ENCODE results near the gene SMARCAD1. TPM values are rescaled to one million over a fixed set of nuclear protein-coding genes. Genes with fewer than 3 reads are reported as not detected.

The SMARCAD1 gene
- total and polyA plus RNA-seq, 2 experiments from 2014 or later = 14.1 to 26.3 TPM

- WGBS, 2 experiments (ENCODE audit: low coverage in 1 of 2, low lambda C conversion rate in 2 of 2, missing lambda C conversion rate in 2 of 2) = 1 to 3% methylated on average over 5 of the region's 5 CpGs
- peak overlapping the region; percentile 99 for H3K9ac ChIP-seq
- no peaks in the 10 kb centered on the region for H3F3A ChIP-seq (ENCODE audit: insufficient read depth)
- H3K79me2 ChIP-seq (ENCODE audit: insufficient read depth) = peaks cover 57% of the 10 kb centered on the region
- TF ChIP-seq EZH2 (IDR thresholded peaks at IDR 0.05; ENCODE audit: insufficient read depth, poor library complexity, severe bottlenecking) (no peak), EZH2phosphoT487 (IDR thresholded peaks at IDR 0.05; ENCODE audit: insufficient read depth, low read depth) (no peak)
- H3K27me3 ChIP-seq (replicated peaks; ENCODE audit: insufficient read depth) = no peaks in the 10 kb centered on the region
- in situ Hi-C loops (cut with MboI) = no loop called here
- H3K36me3 ChIP-seq (ENCODE audit: low read depth) = peaks cover 20% of the 10 kb centered on the region
- peak overlapping the region; percentile 97 for H3K4me3 ChIP-seq
- H3K27ac ChIP-seq = peak overlapping the region; percentile 94
- H3K9me2 ChIP-seq (ENCODE audit: insufficient read depth) = no peaks in the 10 kb centered on the region
- peak overlapping the region; percentile 95 for H2AFZ ChIP-seq
- DNase-seq = peak; percentile 38
- no peaks in the 10 kb centered on the region for H4K20me1 ChIP-seq (ENCODE audit: insufficient read depth)
- peaks cover 19% of the 10 kb centered on the region for H3K4me1 ChIP-seq (ENCODE audit: insufficient read depth)
- peak overlapping the region; percentile 100 for H3K4me2 ChIP-seq (ENCODE audit: unreplicated experiment)
- no peaks in the 10 kb centered on the region for H3K9me3 ChIP-seq (ENCODE audit: low read depth)
Measured at GRCh38 chr4:94208266-94208665, 601 bp downstream of the SMARCAD1 start.

- Histone ChIP-seq H3K27me3 (replicated peaks; ENCODE audit: insufficient read depth) (no peaks in the 10 kb centered on the region), H3K79me2 (ENCODE audit: insufficient read depth) (peaks cover 63% of the 10 kb centered on the region), H3K27ac (no peak overlapping the region), H3K4me2 (ENCODE audit: unreplicated experiment) (peak overlapping the region; percentile 100), H2AFZ (no peak overlapping the region; the same call in 1 of the 2 replicates), H3K9me2 (ENCODE audit: insufficient read depth) (no peaks in the 10 kb centered on the region), H4K20me1 (ENCODE audit: insufficient read depth) (no peaks in the 10 kb centered on the region), H3K9ac (peak overlapping the region; percentile 99), H3K36me3 (ENCODE audit: low read depth) (peaks cover 25% of the 10 kb centered on the region), H3K4me3 (peak overlapping the region; percentile 97), H3K4me1 (ENCODE audit: insufficient read depth) (peaks cover 19% of the 10 kb centered on the region), H3K9me3 (ENCODE audit: low read depth) (no peaks in the 10 kb centered on the region), H3F3A (ENCODE audit: insufficient read depth) (no peaks in the 10 kb centered on the region)
- in situ Hi-C loops (cut with MboI) = no loop called here
- no peak for TF ChIP-seq EZH2phosphoT487 (IDR thresholded peaks at IDR 0.05; ENCODE audit: insufficient read depth, low read depth)
- TF ChIP-seq EZH2 (IDR thresholded peaks at IDR 0.05; ENCODE audit: insufficient read depth, poor library complexity, severe bottlenecking) = no peak
- peak; percentile 6 for DNase-seq
- 53 to 54% methylated on average over 1 of the region's 1 CpG for WGBS, 2 experiments (ENCODE audit: low coverage in 1 of 2, low lambda C conversion rate in 2 of 2, missing lambda C conversion rate in 2 of 2)
Measured at GRCh38 chr4:94208918-94209317, 1.3 kb downstream of the SMARCAD1 start.

GRCh38 chr4:94211861-94212260 is 4.2 kb downstream of the SMARCAD1 start:
- no peak overlapping the region for H2AFZ ChIP-seq
- TF ChIP-seq EZH2phosphoT487 (IDR thresholded peaks at IDR 0.05; ENCODE audit: insufficient read depth, low read depth) (no peak), EZH2 (IDR thresholded peaks at IDR 0.05; ENCODE audit: insufficient read depth, poor library complexity, severe bottlenecking) (no peak)
- in situ Hi-C loops (cut with MboI) = no loop called here
- 50% methylated on average over 2 of the region's 2 CpGs for WGBS, 2 experiments (ENCODE audit: low coverage in 1 of 2, low lambda C conversion rate in 2 of 2, missing lambda C conversion rate in 2 of 2)
- H3K27me3 ChIP-seq (replicated peaks; ENCODE audit: insufficient read depth) = no peaks in the 10 kb centered on the region
- no peaks in the 10 kb centered on the region for H4K20me1 ChIP-seq (ENCODE audit: insufficient read depth)
- DNase-seq = no peak
- no peaks in the 10 kb centered on the region for H3K9me2 ChIP-seq (ENCODE audit: insufficient read depth)
- no peak overlapping the region for H3K4me3 ChIP-seq
- peaks cover 91% of the 10 kb centered on the region for H3K79me2 ChIP-seq (ENCODE audit: insufficient read depth)
- no peak overlapping the region for H3K27ac ChIP-seq
- no peak overlapping the region for H3K9ac ChIP-seq
- peaks cover 31% of the 10 kb centered on the region for H3K36me3 ChIP-seq (ENCODE audit: low read depth)
- H3K4me2 ChIP-seq (ENCODE audit: unreplicated experiment) = no peak overlapping the region
- H3K4me1 ChIP-seq (ENCODE audit: insufficient read depth) = peaks cover 19% of the 10 kb centered on the region
- no peaks in the 10 kb centered on the region for H3F3A ChIP-seq (ENCODE audit: insufficient read depth)
- H3K9me3 ChIP-seq (ENCODE audit: low read depth) = no peaks in the 10 kb centered on the region

GRCh38 chr4:94214703-94215319 is 7.1 kb downstream of the SMARCAD1 start:
- Histone ChIP-seq H3F3A (ENCODE audit: insufficient read depth) (no peaks in the 10 kb centered on the region), H2AFZ (no peak overlapping the region), H3K36me3 (ENCODE audit: low read depth) (peaks cover 25% of the 10 kb centered on the region), H4K20me1 (ENCODE audit: insufficient read depth) (no peaks in the 10 kb centered on the region), H3K4me1 (ENCODE audit: insufficient read depth) (peaks cover 8% of the 10 kb centered on the region), H3K9me3 (ENCODE audit: low read depth) (no peaks in the 10 kb centered on the region), H3K79me2 (ENCODE audit: insufficient read depth) (peaks cover 98% of the 10 kb centered on the region), H3K9me2 (ENCODE audit: insufficient read depth) (no peaks in the 10 kb centered on the region), H3K4me3 (no peak overlapping the region), H3K4me2 (ENCODE audit: unreplicated experiment) (no peak overlapping the region), H3K27ac (no peak overlapping the region), H3K27me3 (replicated peaks; ENCODE audit: insufficient read depth) (no peaks in the 10 kb centered on the region), H3K9ac (no peak overlapping the region)
- DNase-seq = no peak
- no peak for TF ChIP-seq EZH2phosphoT487 (IDR thresholded peaks at IDR 0.05; ENCODE audit: insufficient read depth, low read depth)
- TF ChIP-seq EZH2 (IDR thresholded peaks at IDR 0.05; ENCODE audit: insufficient read depth, poor library complexity, severe bottlenecking) = no peak
- WGBS, 2 experiments (ENCODE audit: low coverage in 1 of 2, low lambda C conversion rate in 2 of 2, missing lambda C conversion rate in 2 of 2) = 83 to 84% methylated on average over 5 of the region's 5 CpGs
- in situ Hi-C loops (cut with MboI) = no loop called here
